ENCODE measurements around the gene HNRNPL.
"Not testable (repeated sequence)": the region's sequence is repeated elsewhere in the genome, so short reads cannot be mapped to it uniquely, and the experiment has no call there.

Gene HNRNPL

DNA sequence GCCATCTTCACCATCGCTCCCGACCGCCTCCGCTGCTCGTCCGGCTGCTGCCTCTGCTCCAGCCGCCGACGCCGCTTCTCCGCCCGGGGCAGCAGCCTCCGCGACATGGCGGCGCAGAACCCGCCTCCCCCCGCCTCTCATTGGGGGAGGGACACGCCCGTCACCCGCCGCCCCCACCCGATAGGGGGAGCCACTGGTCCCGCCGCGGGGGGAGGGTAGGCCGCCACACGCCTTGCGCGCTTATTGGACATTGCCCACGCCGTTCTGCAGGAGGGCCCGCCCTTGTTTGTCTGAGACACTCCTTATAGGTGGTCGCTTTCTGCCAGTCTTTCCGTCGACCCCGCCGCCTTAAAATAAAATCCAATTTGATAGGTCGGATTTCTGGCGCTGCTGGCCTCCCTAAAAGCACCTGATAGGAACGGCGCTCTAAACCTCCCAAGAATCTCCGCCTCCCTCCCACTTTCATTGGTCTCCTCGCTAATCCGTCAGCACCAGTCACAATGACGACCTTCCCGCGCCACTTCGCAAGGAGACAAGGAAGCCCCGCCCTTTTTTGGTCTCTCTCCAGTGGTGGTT lies at the start of gene HNRNPL:
HNRNPL (minus strand) TSS at position 127 of the 576 bp plus-strand sequence; CDS start at position 107, 20 bp downstream.
- peak; percentile 99 to 100 for DNase-seq

DNA sequence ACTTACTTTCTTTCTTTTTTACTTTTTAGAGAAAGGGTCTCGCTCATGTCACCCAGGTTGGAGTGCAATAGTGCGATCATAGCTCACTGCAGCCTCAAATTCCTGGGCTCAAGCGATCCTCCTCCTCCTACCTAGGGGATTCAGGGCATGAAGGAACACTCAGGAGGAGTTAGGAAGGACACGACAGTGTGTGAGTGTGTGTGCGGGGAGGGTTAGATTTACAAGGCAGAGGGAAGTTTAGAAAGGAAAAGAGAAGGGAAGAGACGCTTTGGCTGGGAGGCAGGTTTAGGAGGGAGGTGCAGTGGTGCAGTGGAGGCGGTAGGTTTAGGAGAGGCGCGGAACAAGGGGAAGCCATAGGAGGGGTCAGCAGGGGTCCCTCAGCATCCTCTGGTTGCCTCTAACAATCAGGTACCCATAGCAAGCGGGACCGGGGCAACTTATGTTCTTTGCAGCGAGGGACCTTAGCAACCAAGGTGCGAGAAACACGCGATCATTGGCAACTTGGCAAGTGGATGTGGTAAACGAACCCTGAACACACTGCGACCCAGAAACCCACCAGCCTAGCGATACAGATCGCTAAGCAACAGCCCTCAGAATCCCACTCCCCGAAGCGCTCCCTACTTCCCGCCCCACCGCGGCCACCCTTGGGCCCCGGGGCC lies 49.1 kb upstream of the HNRNPL start:
- peak in 1 of 2 donors; percentile 11 for DNase-seq

DNA sequence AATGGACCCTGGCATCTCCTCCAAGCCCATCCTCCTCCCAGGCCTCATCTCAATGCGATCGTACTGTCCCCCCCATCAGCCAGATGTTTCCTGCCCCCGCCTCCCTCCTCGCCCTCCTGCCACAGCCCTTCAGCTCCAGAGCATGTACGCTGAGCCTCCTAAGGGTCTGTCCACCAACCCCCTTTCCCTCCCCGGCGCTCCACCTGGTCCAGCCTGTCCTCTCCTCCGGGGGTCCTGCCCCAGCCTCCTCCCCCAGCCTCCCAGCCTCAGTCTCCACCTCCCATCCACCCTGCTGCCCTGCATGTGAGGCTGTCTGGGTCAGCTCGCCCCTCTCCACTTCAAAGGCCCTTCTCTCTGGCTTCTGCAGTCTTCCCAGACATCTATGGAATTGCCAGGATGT lies 45.2 kb upstream of the HNRNPL start:
- no peak for DNase-seq

DNA sequence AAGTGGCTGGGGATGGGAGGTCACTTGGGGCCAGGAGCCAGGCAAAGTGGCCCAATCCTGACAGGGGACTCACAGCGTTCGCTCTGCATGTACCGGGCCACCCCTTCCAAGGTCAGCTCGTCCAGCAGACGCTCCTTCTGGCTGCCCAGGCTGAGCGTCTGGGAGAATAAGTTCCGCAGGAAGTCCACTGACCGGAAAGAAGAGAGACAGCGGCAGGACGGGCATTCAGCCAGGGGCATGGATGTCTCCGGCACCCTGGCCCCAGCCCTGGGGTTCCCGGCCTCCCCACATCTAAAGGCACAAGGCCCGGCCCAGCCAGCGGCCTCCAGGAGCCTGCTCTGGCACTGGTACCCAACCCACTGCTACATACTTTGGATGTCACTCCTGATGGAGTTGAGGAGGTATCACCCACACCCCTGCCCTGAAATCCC lies 43.6 kb upstream of the HNRNPL start:
- DNase-seq: no peak

DNA sequence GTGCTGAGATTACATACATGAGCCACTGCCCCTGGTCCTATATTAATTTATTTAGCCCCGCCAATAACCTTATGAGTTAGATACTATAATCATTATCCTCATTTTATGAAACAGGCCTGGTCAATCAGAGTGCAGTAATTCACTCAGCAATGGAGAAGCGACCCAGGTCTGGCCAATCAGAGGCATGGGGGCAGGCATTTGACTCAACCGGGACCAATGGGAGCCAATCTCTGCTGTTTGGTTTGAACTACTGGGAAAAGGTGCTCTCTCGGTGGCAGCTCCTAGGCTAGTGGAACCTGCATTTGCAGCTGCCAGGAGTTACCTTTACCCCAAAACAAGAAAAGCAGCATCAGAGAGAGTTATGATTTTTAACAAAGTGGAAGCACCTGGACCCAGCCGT lies 43.1 kb upstream of the HNRNPL start:
- DNase-seq: no peak

DNA sequence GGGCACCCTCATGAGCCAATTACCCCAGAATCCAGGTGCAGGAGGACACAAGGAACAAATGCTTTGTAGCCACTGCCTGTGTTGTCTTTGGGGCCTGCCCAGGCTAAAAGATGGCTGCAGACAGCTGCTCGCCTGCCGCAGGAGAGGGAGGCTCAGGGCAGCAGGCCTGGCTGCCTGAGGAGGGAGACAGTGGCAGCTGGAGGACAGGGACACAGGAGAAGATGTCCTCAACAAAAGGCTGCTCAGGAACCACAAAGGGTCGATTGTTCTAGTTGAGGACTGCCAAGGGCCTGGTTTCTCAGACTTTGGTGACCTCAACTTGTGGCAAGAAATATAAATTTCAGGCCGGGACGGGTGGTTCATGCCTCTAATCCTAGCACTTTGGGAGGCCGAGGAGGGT lies 42.0 kb upstream of the HNRNPL start:
- DNase-seq: no peak

DNA sequence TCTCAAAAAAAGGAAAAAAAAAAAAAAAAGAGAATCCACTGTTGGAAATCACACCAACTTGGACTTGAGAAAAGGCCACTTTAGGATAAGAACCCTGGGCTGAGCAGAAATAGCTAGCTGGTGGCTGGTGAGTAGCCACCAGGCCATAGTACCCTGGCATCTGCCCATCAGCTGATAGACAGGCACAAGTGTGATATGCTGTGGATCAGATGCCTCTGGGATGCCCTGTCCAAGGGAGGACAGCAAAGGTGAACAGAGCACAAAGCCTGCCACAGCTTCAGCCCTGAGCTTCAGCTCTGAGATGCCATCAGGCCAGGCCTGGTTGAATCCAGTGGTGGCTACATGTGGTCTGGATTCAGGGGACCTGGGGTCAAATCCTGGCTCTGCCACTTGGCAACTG lies 40.9 kb upstream of the HNRNPL start:
- no peak for DNase-seq

DNA sequence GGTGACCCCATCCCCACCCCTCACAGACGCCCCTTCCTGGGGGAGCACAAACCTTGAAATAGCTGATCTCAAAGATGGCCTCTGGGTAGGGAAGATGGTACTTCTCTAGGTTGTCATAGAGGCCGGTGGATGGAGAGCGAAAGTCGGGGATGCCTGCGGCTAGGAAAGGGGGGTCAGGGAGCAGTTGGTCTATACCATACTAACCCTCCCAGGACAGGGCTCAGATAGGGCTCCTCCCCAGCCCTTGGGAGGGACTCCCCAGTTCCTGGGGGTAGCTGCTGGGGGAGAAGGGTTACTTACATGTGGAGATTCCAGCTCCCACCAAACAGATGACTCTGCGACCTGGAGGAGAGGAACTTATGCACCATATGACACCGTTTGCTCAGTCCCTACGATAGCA lies 40.0 kb upstream of the HNRNPL start:
- DNase-seq: no peak

DNA sequence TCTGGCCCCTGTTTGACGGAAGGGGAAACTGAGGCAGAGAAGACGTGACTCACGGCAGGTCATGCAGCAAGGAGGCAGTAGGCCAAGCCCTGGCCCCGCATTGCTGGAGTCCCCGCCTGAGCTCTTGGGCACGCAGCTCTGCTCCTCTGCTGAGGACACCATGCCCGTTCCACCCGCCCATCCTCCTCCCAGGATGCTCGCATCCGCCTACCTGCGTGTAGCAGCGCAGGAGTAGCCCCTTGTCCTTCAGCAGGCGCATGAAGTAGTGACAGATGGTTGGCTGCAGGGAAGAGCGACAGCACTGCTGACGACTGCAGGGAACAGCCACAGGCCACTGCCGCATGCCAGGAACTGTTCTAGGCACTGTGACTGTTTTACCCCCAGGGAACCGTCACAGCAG lies 39.1 kb upstream of the HNRNPL start:
- DNase-seq: no peak

DNA sequence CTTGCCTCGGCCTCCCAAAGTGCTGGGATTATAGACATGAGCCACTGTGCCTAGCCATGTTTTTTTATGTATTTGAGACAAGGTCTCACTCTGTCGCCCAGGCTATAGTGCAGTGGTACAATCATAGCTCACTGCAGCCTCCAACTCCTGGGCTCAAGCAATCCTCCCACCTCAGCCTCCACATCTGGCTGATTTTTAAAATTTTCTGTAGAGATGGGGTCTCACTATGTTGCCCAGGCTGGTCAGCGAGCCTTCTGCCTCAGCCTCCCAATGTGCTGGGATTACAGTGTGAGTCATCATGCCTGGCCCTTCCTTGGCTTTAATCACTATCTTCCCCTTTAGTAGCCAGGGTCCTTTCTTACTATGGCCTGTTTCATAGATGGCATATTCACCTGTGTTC lies 34.9 kb upstream of the HNRNPL start:
- not testable (repeated sequence) for DNase-seq

DNA sequence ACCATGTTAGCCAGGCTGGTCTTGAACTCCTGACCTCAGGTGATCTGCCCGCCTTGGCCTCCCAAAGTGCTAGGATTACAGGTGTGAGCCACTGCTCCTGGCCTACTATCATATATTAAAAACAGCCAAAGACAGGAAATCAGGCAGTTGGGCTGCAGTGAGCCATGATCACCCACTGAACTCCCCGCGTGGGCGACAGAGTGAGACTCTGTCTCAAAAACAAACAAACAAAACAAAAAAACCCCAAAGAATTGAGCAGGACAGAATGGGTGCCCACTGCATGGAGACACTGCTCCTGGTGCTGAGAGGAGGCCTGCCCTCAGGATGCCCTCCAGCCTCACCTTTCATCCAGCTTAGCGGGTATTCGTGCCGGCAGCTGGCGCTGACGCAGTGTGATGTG lies 33.5 kb upstream of the HNRNPL start:
- DNase-seq: no peak

DNA sequence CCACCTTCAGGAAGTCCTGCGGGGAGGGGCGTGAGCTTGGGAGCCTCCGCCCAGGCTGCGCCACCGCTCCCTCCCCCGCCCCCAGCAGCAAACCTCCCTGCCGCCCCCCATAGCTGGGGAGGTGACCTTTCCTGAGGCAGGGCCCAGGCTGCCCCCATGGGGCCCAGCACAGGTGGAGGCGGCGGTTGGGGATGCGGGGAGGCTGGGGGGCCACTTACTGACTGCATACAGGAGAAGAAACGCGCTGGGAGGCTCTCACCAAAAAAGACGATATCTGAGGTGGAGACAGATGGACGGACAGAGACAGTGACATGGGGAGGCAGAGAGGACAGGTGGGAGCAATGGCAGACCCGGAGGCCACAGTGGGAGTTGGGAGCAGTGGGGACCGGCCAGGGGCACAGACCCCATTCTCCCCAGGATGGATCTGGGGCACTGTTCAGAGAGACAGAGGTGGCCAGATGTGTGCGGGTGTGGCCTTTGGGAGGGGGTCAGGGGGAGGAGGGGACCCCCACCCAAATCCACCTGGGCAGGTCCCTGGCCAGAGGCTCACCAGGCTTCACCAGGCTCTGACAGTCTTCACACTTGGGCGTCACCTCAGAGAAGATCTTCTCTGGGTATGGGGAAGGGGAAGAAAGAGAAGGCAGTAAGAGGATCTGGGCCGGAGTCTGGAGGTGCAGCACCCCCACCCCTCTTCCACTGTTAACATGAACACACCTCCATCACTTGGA lies 31.3 kb upstream of the HNRNPL start:
- no peak for DNase-seq

DNA sequence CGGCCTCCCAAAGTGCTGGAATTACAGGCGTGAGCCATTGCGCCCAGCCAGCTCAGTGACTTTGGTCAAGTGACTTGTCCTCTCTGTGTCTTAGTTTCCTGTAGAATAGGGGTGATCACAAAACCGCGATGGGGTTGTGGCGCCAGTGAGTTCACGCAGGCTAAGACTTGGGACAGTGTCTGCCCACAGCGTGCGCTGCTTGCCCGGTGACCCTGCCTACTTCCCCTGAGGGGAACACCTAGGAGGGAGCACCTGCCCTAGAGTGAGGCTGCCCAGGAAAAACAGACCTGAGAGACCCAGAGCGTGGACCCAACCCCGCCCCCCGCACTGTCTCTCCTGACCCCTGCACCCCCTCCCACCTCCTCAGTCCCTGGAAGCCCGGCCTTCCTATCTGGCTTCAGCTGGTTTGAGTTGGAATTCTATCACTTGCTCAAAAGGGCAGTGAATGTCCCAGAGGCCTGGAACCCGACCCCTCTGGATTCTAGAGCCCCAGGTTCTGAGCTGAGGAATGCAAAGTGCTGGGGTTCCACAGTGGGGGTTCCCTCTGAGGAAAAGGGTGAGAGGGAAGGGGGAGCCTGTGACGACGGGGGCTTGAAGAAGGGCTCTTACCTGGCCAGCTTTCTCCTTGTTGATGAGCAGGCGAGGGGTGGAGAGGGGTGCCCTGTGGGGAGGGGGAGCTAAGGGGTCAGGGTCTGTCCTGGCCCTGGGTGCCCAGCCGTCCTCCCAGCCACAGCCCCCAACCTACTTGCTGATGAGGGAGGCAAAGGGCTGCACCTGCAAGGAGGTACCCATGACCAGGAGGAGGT lies 30.5 kb upstream of the HNRNPL start:
- no peak for DNase-seq

DNA sequence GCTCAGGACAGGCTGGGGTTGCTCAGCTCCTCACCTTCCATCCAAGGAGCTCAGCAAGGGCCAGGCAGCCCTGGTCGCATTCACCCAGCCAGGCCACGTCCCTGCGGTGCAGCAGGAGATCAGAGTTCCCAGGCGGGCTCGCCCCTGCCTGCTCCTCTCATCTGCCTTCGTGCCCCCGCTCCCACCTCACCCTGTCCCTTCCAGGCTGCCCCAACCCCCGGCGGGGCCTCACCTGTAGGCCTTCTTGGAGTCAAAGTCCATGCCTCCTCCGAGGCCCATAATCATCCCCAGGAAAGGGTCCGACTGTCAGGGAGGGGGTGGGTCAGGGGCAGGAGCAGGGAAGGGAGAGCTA lies 29.6 kb upstream of the HNRNPL start:
- DNase-seq: no peak

DNA sequence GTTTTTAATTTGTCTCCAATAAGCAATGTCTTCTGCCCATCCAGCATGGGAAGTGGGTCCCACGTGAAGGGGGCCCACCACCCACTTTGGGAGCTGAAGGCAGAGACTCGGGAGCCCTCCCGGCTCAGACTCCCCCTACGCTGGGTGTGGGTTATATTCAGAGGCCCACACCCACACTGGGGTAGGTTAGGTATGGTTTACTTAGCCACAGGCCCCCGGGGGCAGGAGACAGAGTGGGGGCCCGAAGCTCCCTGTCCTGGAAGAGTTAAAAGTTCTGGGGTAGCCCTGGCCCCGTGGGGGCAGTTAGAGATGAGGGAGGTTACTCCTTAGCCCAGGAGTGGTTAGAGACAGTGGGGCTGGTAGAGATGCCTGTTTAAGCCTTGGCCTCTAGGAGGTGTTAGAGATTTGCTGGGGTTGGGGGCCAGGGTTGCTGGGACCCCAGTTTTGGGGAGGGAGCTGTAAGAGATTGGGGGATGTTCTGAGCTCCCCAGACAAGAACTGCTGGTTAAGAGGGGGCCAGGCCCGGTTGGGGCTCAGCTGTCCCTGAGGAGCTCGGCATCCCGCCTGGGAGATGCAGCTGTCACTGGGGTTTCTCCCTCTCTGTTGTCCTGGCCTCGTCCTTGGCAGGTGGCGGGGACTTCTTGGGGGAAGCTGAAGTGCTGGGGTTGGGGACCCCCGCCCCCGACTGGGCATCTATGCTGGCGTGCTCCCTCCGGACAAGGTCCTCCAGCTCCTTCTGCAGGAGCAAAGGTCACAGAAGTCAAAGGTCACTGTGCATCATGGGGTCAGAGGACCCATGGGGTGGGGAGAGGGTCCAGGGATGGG lies 29.0 kb upstream of the HNRNPL start:
- no peak for DNase-seq

DNA sequence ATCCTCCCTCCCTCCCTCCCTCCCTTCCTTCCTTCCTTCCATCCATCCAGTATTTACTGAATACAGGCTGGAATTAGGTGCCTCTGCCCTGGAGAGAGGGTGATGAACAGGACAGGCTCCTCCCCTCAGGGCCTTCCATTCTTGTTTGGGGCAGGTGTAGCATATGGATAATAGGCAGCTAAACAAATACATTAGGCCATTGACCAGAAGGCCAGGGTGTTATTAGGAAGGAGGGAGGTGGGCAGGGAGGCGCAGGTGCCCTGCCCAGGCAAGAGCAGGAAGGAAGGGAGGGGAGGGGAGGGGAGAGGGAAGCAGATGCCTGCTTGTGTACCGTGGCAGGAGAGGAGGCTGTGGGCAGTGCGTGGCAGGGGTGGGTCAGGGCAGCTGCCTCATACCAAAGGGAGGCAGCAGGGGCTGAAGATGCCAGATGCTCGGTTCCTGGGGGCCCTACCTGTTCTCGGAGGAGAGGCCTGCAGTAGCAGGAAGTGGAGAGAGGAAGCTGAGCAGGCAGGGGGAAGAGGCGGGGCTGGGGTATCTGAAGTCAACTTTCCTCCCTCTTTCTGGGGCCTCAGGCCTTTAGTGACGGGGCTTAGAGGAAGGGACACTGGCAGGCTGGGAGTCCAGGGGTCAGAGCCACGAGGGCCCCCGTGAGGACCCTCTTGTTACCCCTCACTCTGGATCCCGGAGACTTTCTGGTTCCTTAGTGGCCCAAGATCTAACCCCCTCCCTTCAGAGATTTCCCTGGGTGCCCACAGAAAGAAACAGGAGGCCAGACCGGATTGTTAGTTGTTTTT lies 28.2 kb upstream of the HNRNPL start, which contains the start of gene RINL:
RINL (minus strand) TSS at position 495 of the 794 bp plus-strand sequence. CDS start 1,533 bp downstream, outside the sequence.
- peak; percentile 69 to 71 for DNase-seq

DNA sequence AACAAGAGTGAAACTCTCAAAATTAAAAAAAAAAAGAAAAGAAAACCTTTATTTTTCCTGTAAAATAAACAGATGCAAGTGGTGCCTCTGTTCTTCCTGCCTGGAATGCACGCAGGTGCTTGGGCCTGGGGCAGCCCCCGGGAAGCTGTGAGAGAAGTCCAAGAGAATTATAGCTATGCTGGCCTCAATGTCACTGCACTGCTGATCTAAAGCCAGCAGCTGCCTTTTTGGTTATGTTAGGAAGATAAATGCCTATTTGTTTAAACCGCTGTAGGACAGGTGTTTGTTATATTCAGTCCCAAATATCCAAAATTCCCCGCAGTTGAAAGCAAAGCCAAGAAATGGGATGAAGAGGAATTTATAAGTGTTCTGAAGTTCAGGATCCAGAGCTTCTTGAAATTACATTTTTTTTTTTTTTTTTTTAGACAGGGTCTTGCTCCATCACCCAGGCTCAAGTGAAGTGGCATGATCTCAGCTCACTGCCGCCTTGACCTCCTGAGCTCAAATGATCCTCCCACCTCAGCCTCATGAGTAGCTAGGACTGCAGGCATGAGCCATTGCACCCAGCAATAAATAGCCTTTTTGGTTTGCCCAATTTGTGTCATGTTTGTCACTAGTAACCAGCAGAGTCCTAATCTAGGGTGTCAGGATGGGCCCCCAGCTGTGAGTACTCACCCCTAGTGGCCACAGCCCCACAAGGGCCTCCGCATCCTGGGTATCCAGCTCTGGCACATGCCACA lies 26.0 kb upstream of the HNRNPL start:
- DNase-seq: no peak

DNA sequence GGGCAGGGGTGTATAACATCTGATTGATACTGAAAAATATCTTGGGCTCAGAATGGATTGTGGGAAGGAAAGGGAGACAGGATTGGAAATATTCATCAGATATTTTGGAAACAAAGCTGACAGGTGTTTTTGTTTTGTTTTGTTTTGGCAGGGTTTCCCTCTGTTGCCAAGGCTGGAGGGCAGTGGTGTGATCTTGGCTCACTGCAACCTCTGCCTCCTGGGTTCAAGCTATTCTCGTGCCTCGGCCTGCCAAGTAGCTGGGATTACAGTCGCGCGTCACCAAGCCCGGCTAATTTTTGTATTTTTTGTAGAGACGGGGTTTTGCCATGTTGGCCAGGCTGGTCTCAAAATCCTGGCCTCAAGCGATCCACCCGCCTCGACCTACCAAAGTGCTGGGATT lies 23.6 kb upstream of the HNRNPL start:
- DNase-seq: not testable (repeated sequence)

DNA sequence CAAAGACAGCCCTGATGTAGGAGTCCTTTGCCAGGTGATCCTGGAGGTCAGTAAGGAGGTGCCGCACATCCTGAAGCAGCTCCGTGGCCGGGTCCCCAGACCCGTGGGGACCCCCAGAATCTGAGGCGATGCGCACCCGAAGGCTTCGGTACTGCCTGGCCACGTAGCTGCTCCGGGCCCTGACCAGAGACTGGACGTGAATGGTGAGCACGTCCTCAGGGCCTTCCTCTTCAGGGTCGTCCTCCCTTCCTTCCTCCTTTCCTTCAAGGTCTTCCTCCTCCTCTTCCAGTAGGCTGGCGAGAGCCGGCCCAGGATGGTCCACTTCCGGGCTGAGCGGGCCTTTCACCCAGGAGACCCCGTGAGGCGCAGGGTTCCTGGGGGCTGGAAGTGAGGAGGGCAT lies 20.8 kb upstream of the HNRNPL start:
- no peak for DNase-seq

DNA sequence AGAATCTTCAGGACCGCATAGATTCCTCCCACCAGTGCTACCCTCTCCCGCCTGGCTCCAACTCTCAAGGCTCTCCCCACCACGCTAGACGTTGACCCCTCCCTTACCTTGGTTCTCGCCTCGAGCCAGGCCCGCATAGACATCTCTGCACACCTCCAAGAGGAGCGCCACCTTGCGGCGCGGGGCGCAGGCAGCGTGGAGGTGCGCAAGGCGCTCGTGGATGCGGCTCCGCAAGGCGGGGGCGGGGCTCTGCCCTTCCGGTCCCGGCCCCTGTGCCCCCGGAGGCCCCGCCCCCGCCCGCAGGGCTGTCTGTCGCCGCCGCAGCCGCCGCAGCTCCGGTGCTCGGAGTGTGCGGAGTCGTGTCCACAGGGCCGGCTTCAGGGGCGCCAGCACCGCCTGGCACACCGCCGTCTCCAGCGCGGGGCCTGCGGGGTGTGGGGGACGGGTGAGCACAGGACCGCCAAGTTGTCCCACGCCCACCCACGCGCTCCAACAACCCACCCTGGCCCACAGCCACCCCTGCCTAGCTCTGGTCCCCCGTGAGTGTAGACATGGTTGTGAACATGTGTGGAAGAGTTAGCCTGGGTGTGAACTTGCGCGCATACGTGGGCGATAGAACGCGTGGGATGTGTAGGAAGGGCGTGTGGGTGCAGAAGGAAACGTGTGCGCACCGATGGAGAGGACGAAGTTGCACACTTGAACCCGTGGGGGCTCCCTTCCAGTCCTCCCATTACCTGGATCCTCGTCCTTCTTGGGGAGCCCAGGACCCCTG lies 20.2 kb upstream of the HNRNPL start:
- DNase-seq: peak; percentile 92 to 95

All from activated CD4-positive, alpha-beta T cell treated with anti-CD3 and anti-CD28 coated beads for 4 hours (primary cell).